SK-N-SH (cell line): Measurements from ENCODE around the gene SND1. TPM values are rescaled to one million over a fixed set of nuclear protein-coding genes. Genes with fewer than 3 reads are reported as not detected.

Experiments used
- CTCF ChIA-PET: fragments of 300-600, 350-600 bp; formaldehyde crosslinking; extraction: SDS; loops from one replicate; lab custom pipeline; 2021; lab: Yijun Ruan, JAX
- POLR2A ChIA-PET: fragments of 350-600 bp; sonication (Branson Sonifier 250); formaldehyde crosslinking; extraction: SDS; loops from one replicate; lab custom pipeline; 2020; ENCODE audit warnings: antibody characterized with exemption, inconsistent platforms; lab: Yijun Ruan, JAX
- DNase-seq: peaks from one replicate; pipeline ENCODE4 v3.0.0; 2012
- H2AFZ ChIP-seq: fragments of 200-600 bp; sonication (generic); 2 replicates; pipeline ENCODE4 v1.8.1; 2016; ENCODE audit warnings: antibody characterized with exemption, mild to moderate bottlenecking, low read depth
- H3F3A ChIP-seq: fragments of 200-600 bp; sonication (generic); replicated peaks from 2 replicates; pipeline ENCODE3; 2016; ENCODE audit warnings: antibody characterized with exemption, mild to moderate bottlenecking; ENCODE audit not compliant: insufficient read depth
- H3K27ac ChIP-seq, 2 experiments: fragments of 200-500 bp in 1 of 2; fragments of 200-600 bp in 1 of 2; sonication (Bioruptor generic) in 1 of 2; sonication (generic), shearing (Covaris generic) in 1 of 2; 2 replicates each; pipeline versions ENCODE4 v1.5.1 to v1.6.1; 2014 to 2016; ENCODE audit warnings: low read depth in 2 of 2, inconsistent platforms in 1 of 2, low read length in 1 of 2, mild to moderate bottlenecking in 1 of 2, mixed read lengths in 1 of 2
- H3K27me3 ChIP-seq: fragments of 200-600 bp; sonication (generic), shearing (Covaris generic); 2 replicates; pipeline ENCODE4 v1.6.1; 2016; ENCODE audit warnings: mixed run types; ENCODE audit not compliant: insufficient read depth
- H3K36me3 ChIP-seq, 2 experiments: fragments of 200-500 bp in 1 of 2; fragments of 200-600 bp in 1 of 2; sonication (Bioruptor generic) in 1 of 2; sonication (generic) in 1 of 2; replicated peaks in 1 of 2; 2 replicates each; pipeline versions ENCODE3 to v1.5.1; 2014 to 2016; ENCODE audit warnings: low read length in 1 of 2, mild to moderate bottlenecking in 1 of 2; ENCODE audit not compliant: insufficient read depth in 2 of 2, control insufficient read depth in 1 of 2
- H3K4me1 ChIP-seq, 2 experiments: fragments of 200-500 bp in 1 of 2; fragments of 200-600 bp in 1 of 2; sonication (Bioruptor generic) in 1 of 2; sonication (generic), shearing (Covaris generic) in 1 of 2; 2 replicates each; pipeline versions ENCODE4 v1.5.1 to v1.6.1; 2014 to 2016; ENCODE audit warnings: low read depth in 1 of 2, low read length in 1 of 2, mixed run types in 1 of 2; ENCODE audit not compliant: insufficient read depth in 2 of 2, control insufficient read depth in 1 of 2
- H3K4me2 ChIP-seq: fragments of 200-600 bp; sonication (generic), shearing (Covaris generic); 2 replicates; pipeline ENCODE4 v1.6.1; 2017; ENCODE audit warnings: mixed run types
- H3K4me3 ChIP-seq, 2 experiments: fragments of 200-500 bp in 1 of 2; fragments of 200-600 bp in 1 of 2; sonication (Bioruptor generic) in 1 of 2; sonication (generic), shearing (Covaris generic) in 1 of 2; 2 replicates each; pipeline versions ENCODE4 v1.5.1 to v1.8.1; 2014 to 2016; ENCODE audit warnings: low read depth in 2 of 2, inconsistent platforms in 1 of 2, low read length in 1 of 2, mild to moderate bottlenecking in 1 of 2, mixed read lengths in 1 of 2, moderate library complexity in 1 of 2
- H3K79me2 ChIP-seq: fragments of 200-600 bp; sonication (generic); 2 replicates; pipeline ENCODE4 v1.8.1; 2017; ENCODE audit warnings: mild to moderate bottlenecking; ENCODE audit not compliant: insufficient read depth
- H3K9ac ChIP-seq: fragments of 200-600 bp; sonication (generic); 2 replicates; pipeline ENCODE4 v1.6.1; 2017; ENCODE audit warnings: mixed run types
- H3K9me2 ChIP-seq: fragments of 200-600 bp; sonication (generic); 2 replicates; pipeline ENCODE4 v1.6.1; 2017; ENCODE audit warnings: mixed run types
- H3K9me3 ChIP-seq: fragments of 200-600 bp; sonication (generic); 2 replicates; pipeline ENCODE4 v1.6.1; 2017; ENCODE audit warnings: mixed run types, mild to moderate bottlenecking, moderate library complexity
- H4K20me1 ChIP-seq: fragments of 200-600 bp; sonication (generic); 2 replicates; pipeline ENCODE4 v1.6.1; 2017; ENCODE audit warnings: mild to moderate bottlenecking, mixed run types; ENCODE audit not compliant: insufficient read depth
- CTCF ChIP-seq: fragments of 200-600 bp; sonication (generic); IDR thresholded peaks from 2 replicates; pipeline ENCODE4 v1.6.1; 2017; ENCODE audit warnings: antibody characterized with exemption, mild to moderate bottlenecking, moderate library complexity
- EP300 ChIP-seq, 2 experiments: IDR thresholded peaks; 2 replicates each; pipeline versions ENCODE4 v1.4.0 to v1.6.1; 2012; ENCODE audit warnings: borderline replicate concordance in 1 of 2, low read depth in 1 of 2, low read length in 1 of 2
- FOSL2 ChIP-seq: IDR thresholded peaks from 2 replicates; pipeline ENCODE4 v1.4.0; 2012; ENCODE audit warnings: low read depth, mild to moderate bottlenecking, moderate library complexity, borderline replicate concordance
- MAX ChIP-seq: IDR thresholded peaks from 2 replicates; pipeline ENCODE4 v1.4.0; 2012; ENCODE audit warnings: low read depth
- MEF2A ChIP-seq: IDR thresholded peaks from 2 replicates; pipeline ENCODE4 v1.4.0; 2012; ENCODE audit warnings: low read depth, borderline replicate concordance
- NFIC ChIP-seq: IDR thresholded peaks from 2 replicates; pipeline ENCODE4 v1.4.0; 2012; ENCODE audit warnings: borderline replicate concordance
- NRF1 ChIP-seq: IDR thresholded peaks from 2 replicates; pipeline ENCODE4 v1.6.1; 2012; ENCODE audit warnings: low read depth, mild to moderate bottlenecking, low read length
- POLR2AphosphoS5 ChIP-seq: IDR thresholded peaks from 2 replicates; pipeline ENCODE4 v1.6.1; 2012; ENCODE audit warnings: low read depth, low read length
- RAD21 ChIP-seq: IDR thresholded peaks from 2 replicates; pipeline ENCODE4 v1.6.1; 2012; ENCODE audit warnings: mild to moderate bottlenecking, low read length
- RXRA ChIP-seq: IDR thresholded peaks from 2 replicates; pipeline ENCODE4 v1.4.0; 2012; ENCODE audit warnings: low read depth, mild to moderate bottlenecking, borderline replicate concordance
- SMC3 ChIP-seq: IDR thresholded peaks from 2 replicates; pipeline ENCODE4 v1.6.1; 2012; ENCODE audit warnings: low read depth, low read length, improper control_type of control experiment
- YY1 ChIP-seq: IDR thresholded peaks from 2 replicates; pipeline ENCODE4 v1.4.0; 2012; ENCODE audit warnings: low read depth, mild to moderate bottlenecking
- ZBTB33 ChIP-seq: IDR thresholded peaks from 2 replicates; pipeline ENCODE4 v1.4.0; 2012; ENCODE audit warnings: low read depth, borderline replicate concordance
- WGBS: methylation state at CpG from one replicate; pipeline ENCODE4 v1.1.6; 2017; ENCODE audit warnings: low lambda C conversion rate; 5-methylcytosine and 5-hydroxymethylcytosine counted together
- polyA plus RNA-seq, 3 experiments: library from polyadenylated mRNA; depleted of rRNA; stranded (reverse); fragments of >200 nt; gene quantifications; 2 replicates each; pipeline ENCODE4 v1.2.3, GENCODE V29; 2012

Gene SND1
- polyA plus RNA-seq, 1 of the 3 experiments (the other 2 are of a cell fraction), result 165 TPM

GRCh38 chr7:128063088-128063487 lies 411.1 kb downstream of the SND1 start:
- H3K4me2 ChIP-seq, result no peak overlapping the region
- no peaks in the 10 kb centered on the region for H3K9me2 ChIP-seq
- ChIA-PET POLR2A (no interaction called here), CTCF (interaction anchor here (1.0 to 2.5 kb wide), 4 partner anchors 13 to 147 kb away, joined by 3 to 13 read pairs (median 6); no protein-coding TSS in a partner anchor)
- H2AFZ ChIP-seq, result no peak overlapping the region
- no peak overlapping the region for H3K4me3 ChIP-seq
- H3K9ac ChIP-seq, result no peak overlapping the region
- H3K27me3 ChIP-seq, result no peaks in the 10 kb centered on the region
- H4K20me1 ChIP-seq, result peaks cover 12% of the 10 kb centered on the region
- peaks cover 0 to 32% of the 10 kb centered on the region in 2 experiments; a peak in 1 of 4 replicates for H3K4me1 ChIP-seq
- H3K79me2 ChIP-seq, result no peaks in the 10 kb centered on the region
- H3K9me3 ChIP-seq, result no peaks in the 10 kb centered on the region
- H3K36me3 ChIP-seq, result peaks cover 0 to 24% of the 10 kb centered on the region in 2 experiments
- WGBS, result 91% methylated on average over 8 of the region's 8 CpGs
- DNase-seq, result no peak
- TF ChIP-seq ZBTB33 (no peak), FOSL2 (peak; percentile 10; the same call in 1 of the 2 replicates), RXRA (no peak)
- H3K27ac ChIP-seq, result no peak overlapping the region
- H3F3A ChIP-seq, result no peaks in the 10 kb centered on the region

- H3K27ac ChIP-seq, result no peak overlapping the region
- H3K27me3 ChIP-seq, result no peaks in the 10 kb centered on the region
- no peaks in the 10 kb centered on the region for H3K9me2 ChIP-seq
- no peak overlapping the region for H3K4me2 ChIP-seq
- no peak overlapping the region for H2AFZ ChIP-seq
- POLR2A ChIA-PET, result interaction anchor here (1.0 to 1.3 kb wide), 2 partner anchors 19 to 35 kb away, joined by 3 read pairs; partner anchors contain the start of gene LRRC4
- peaks cover 0 to 24% of the 10 kb centered on the region in 2 experiments for H3K36me3 ChIP-seq
- peaks cover 0 to 40% of the 10 kb centered on the region in 2 experiments; a peak in 1 of 4 replicates for H3K4me1 ChIP-seq
- H3F3A ChIP-seq, result no peaks in the 10 kb centered on the region
- no peaks in the 10 kb centered on the region for H3K79me2 ChIP-seq
- WGBS, result 82% methylated on average over 7 of the region's 7 CpGs
- TF ChIP-seq SMC3 (no peak), EP300 (IDR thresholded peaks at IDR 0.05; ENCODE audit: borderline replicate concordance in 1 of 2, low read depth in 1 of 2, low read length in 1 of 2) (no peak)
- H3K9me3 ChIP-seq, result no peaks in the 10 kb centered on the region
- no peak overlapping the region for H3K9ac ChIP-seq
- H4K20me1 ChIP-seq, result peaks cover 11% of the 10 kb centered on the region
- CTCF ChIA-PET, result interaction anchor here (0.7 to 3.4 kb wide), 7 partner anchors 10 to 357 kb away, joined by 3 to 14 read pairs (median 4); no protein-coding TSS in a partner anchor
- no peak for DNase-seq
- no peak overlapping the region for H3K4me3 ChIP-seq
Observed at GRCh38 chr7:128065872-128066271, 413.9 kb downstream of the SND1 start.

- H3K9me2 ChIP-seq, result no peaks in the 10 kb centered on the region
- POLR2A ChIA-PET, result interaction anchor here (1.0 to 1.3 kb wide), 2 partner anchors 19 to 36 kb away, joined by 3 read pairs; partner anchors contain the start of gene LRRC4
- no peaks in the 10 kb centered on the region for H3K9me3 ChIP-seq
- H3K27me3 ChIP-seq, result no peaks in the 10 kb centered on the region
- H4K20me1 ChIP-seq, result peaks cover 11% of the 10 kb centered on the region
- H3K4me3 ChIP-seq, result no peak overlapping the region
- peaks cover 0 to 40% of the 10 kb centered on the region in 2 experiments; a peak in 1 of 4 replicates for H3K4me1 ChIP-seq
- peaks cover 0 to 23% of the 10 kb centered on the region in 2 experiments for H3K36me3 ChIP-seq
- H3K27ac ChIP-seq, result no peak overlapping the region
- 87% methylated on average over 9 of the region's 10 CpGs for WGBS
- no peak overlapping the region for H3K4me2 ChIP-seq
- no peaks in the 10 kb centered on the region for H3K79me2 ChIP-seq
- no peak overlapping the region for H3K9ac ChIP-seq
- no peak for DNase-seq
- CTCF ChIA-PET, result interaction anchor here (0.7 to 3.4 kb wide), 12 partner anchors 8 to 357 kb away, joined by 3 to 14 read pairs (median 4); no protein-coding TSS in a partner anchor
- H3F3A ChIP-seq, result no peaks in the 10 kb centered on the region
- H2AFZ ChIP-seq, result no peak overlapping the region
- no peak for TF ChIP-seq YY1
- no peak for TF ChIP-seq POLR2AphosphoS5
- no peak for TF ChIP-seq ZBTB33
- no peak for TF ChIP-seq FOSL2
- no peak for TF ChIP-seq MEF2A
- TF ChIP-seq NFIC, result no peak
- no peak for TF ChIP-seq RAD21
- TF ChIP-seq CTCF, result no peak
- no peak for TF ChIP-seq NRF1
- no peak for TF ChIP-seq MAX
Observed at GRCh38 chr7:128066395-128066794, 414.4 kb downstream of the SND1 start.
